OCI-M2 (cell line): Measurements from ENCODE around the gene LSM10.

Experiments
- DNase-seq: peaks from one replicate; lab custom pipeline; 2025; ENCODE audit not compliant: unreplicated experiment; lab: John Stamatoyannopoulos, UW

LSM10 gene

GRCh38 chr1:36354486-36354885 is 43.2 kb downstream of the LSM10 start:
- no peak for DNase-seq

DNA sequence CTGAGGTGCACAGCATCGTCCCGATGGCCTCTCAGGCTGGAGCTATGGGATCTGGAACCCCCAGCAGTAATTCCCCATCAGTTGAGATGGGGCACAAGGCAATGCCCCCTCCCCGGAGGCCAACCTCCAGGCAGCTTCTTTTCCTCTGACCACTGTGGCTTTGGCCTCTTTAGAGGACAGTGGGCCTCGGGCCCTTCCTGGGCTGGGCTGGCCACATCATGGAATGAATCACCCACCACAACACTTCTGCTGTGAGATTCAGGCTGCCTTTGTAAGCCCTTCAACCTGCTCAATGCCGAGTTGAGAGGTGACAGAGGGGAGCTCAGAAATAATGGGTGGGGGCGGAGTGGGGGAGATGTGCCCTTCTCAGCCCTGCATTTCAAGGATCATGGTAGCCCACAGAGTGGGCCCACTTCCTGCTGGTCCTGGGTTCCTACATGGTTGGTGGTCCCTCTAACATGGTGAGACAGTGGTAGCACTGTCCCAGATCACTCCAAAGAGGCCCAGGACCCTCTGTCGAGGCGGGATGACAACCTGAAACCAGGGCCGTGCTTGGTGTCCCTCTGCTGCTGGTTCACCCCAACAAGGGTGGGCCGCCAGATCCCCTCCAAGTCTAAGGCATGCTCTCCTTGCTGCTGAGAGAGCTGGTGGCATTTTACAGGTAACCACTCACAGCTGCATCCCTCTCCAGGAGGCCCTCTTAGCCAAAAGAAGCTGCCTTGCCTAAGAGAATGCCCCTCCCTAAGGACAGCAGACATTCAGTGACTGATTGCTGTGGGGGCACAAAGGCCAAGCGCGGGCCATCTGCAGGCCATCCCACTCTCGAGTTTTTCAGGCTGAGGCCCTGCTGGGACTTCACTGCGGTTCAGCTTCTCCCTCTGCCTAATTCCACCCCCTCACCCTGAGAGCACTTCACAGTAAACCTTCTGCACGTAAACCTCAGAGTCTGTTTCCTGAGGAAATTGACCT is 44.5 kb downstream of the LSM10 start:
- DNase-seq, result no peak

GRCh38 chr1:36352125-36352909 is 45.4 kb downstream of the LSM10 start:
- DNase-seq, result no peak

GRCh38 chr1:36351227-36351977 is 46.3 kb downstream of the LSM10 start:
- no peak for DNase-seq

- DNase-seq, result no peak
Measured at GRCh38 chr1:36350659-36351226, 47.0 kb downstream of the LSM10 start.

DNA sequence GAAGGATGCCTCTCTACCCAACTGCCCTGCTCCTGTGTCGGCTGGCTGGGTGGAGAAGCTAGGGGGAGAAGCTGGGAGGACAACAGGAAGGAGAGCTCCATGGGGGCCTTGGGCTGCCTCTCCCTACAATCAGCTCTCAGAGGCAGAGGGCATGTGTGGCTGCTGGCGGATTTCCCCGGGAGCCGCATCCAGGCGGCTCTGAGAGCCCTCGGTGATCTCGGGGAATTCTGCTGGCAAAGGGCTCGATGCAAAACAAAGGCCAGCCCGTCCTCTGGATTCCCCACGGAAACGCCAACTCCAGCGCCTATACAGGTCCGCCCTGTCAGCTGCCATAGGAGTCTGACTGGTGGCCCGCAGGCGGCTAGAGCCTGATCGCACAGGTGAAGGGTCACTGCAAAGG is 47.9 kb downstream of the LSM10 start:
- no peak for DNase-seq

- no peak for DNase-seq
Measured at GRCh38 chr1:36349241-36349671, 48.5 kb downstream of the LSM10 start.

- no peak for DNase-seq
Measured at GRCh38 chr1:36346741-36347370, 50.9 kb downstream of the LSM10 start.

- no peak for DNase-seq
Measured at GRCh38 chr1:36345353-36345752, 52.4 kb downstream of the LSM10 start.

DNA sequence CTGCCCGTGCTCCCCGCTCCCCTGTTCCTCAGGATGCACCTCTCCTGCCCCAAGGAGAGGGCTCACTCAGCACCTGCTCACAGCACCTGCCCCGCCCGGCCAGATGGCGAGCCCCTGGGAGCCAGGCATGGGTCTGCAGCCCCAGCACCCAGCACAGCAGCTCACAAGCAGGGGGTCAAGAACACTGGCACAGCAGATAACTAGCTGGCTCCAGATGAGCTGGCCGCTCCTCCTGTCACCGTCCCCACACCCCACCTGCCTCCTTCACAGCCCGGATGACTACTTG is 53.4 kb downstream of the LSM10 start:
- no peak for DNase-seq

- DNase-seq, result no peak
Measured at GRCh38 chr1:36343651-36344394, 53.9 kb downstream of the LSM10 start.
